Duodenal mucosa (tissue), 2 donors: ENCODE results near the gene DENND1A.

Experiments used
- H3K27ac ChIP-seq: one replicate; pipeline ENCODE4 v1.7.0; 2013; ENCODE audit warnings: low read depth, low read length
- H3K27me3 ChIP-seq, 2 donors: one replicate each; pipeline ENCODE4 v1.7.0; 2013; ENCODE audit warnings: low read length in 2 of 2, control low read depth in 1 of 2; ENCODE audit not compliant: insufficient read depth in 2 of 2, control insufficient read depth in 1 of 2
- H3K36me3 ChIP-seq, 2 donors: one replicate each; pipeline ENCODE4 v1.7.0; 2013; ENCODE audit warnings: low read length in 2 of 2, control low read depth in 1 of 2; ENCODE audit not compliant: insufficient read depth in 2 of 2, control insufficient read depth in 1 of 2
- H3K4me1 ChIP-seq, 2 donors: one replicate each; pipeline ENCODE4 v1.7.0; 2013; ENCODE audit warnings: low read length in 2 of 2, control low read depth in 1 of 2; ENCODE audit not compliant: insufficient read depth in 2 of 2, control insufficient read depth in 1 of 2
- H3K4me3 ChIP-seq, 2 donors: one replicate each; pipeline ENCODE4 v1.7.0; 2013; ENCODE audit warnings: low read length in 2 of 2, low read depth in 1 of 2
- H3K9ac ChIP-seq, 2 donors: one replicate each; pipeline ENCODE4 v1.7.0; 2013; ENCODE audit warnings: low read length in 2 of 2, low read depth in 1 of 2
- H3K9me3 ChIP-seq, 2 donors: one replicate each; pipeline ENCODE4 v1.7.0; 2013; ENCODE audit warnings: low read length in 2 of 2, control low read depth in 1 of 2; ENCODE audit not compliant: control insufficient read depth in 1 of 2

The DENND1A gene

DNA sequence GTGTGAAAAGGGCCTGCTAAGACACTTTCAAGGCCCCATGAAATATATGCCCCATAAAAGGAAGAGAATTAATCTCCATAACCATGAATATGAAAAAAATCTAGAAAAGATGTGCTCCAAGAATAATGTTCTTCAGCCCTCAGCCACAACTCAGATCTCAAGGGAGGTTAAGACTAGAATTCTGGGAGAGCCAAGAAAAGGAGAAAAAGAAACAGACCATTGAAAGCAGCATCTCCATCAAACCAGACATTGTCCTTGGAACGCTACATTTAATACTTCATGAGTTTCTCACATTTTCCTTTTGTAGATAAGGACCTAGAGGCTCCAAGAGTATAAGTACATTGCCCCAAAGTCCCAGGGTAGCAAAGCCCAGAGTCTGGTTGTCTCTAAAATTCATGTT is 270.6 kb downstream of the DENND1A start:
- no peaks in the 10 kb centered on the region for H3K27me3 ChIP-seq
- H3K27ac ChIP-seq: no peak overlapping the region
- peaks cover 0 to 4% of the 10 kb centered on the region in 2 donors for H3K9me3 ChIP-seq
- no peak overlapping the region for H3K9ac ChIP-seq
- H3K4me1 ChIP-seq: no peaks in the 10 kb centered on the region
- no peaks in the 10 kb centered on the region for H3K36me3 ChIP-seq
- no peak overlapping the region for H3K4me3 ChIP-seq

- H3K4me1 ChIP-seq: no peaks in the 10 kb centered on the region
- no peak overlapping the region for H3K9ac ChIP-seq
- no peak overlapping the region for H3K27ac ChIP-seq
- no peaks in the 10 kb centered on the region for H3K27me3 ChIP-seq
- peaks cover 0 to 4% of the 10 kb centered on the region in 2 donors for H3K9me3 ChIP-seq
- H3K36me3 ChIP-seq: no peaks in the 10 kb centered on the region
- no peak overlapping the region for H3K4me3 ChIP-seq
These were observed 271.1 kb downstream of the DENND1A start for GRCh38 chr9:123658792-123659191.

GRCh38 chr9:123657941-123658340 is 272.0 kb downstream of the DENND1A start:
- Histone ChIP-seq H3K4me1 (peaks cover 0 to 5% of the 10 kb centered on the region in 2 donors), H3K9ac (no peak overlapping the region), H3K36me3 (no peaks in the 10 kb centered on the region), H3K27me3 (no peaks in the 10 kb centered on the region), H3K9me3 (peaks cover 0 to 4% of the 10 kb centered on the region in 2 donors), H3K4me3 (no peak overlapping the region), H3K27ac (no peak overlapping the region)

- H3K27ac ChIP-seq: no peak overlapping the region
- peaks cover 0 to 4% of the 10 kb centered on the region in 2 donors for H3K9me3 ChIP-seq
- H3K27me3 ChIP-seq: no peaks in the 10 kb centered on the region
- H3K4me3 ChIP-seq: no peak overlapping the region
- H3K9ac ChIP-seq: no peak overlapping the region
- H3K36me3 ChIP-seq: no peaks in the 10 kb centered on the region
- peaks cover 0 to 7% of the 10 kb centered on the region in 2 donors for H3K4me1 ChIP-seq
These were observed 272.8 kb downstream of the DENND1A start for GRCh38 chr9:123657099-123657498.

- no peak overlapping the region for H3K9ac ChIP-seq
These were observed 273.4 kb downstream of the DENND1A start for GRCh38 chr9:123656565-123656964.

DNA sequence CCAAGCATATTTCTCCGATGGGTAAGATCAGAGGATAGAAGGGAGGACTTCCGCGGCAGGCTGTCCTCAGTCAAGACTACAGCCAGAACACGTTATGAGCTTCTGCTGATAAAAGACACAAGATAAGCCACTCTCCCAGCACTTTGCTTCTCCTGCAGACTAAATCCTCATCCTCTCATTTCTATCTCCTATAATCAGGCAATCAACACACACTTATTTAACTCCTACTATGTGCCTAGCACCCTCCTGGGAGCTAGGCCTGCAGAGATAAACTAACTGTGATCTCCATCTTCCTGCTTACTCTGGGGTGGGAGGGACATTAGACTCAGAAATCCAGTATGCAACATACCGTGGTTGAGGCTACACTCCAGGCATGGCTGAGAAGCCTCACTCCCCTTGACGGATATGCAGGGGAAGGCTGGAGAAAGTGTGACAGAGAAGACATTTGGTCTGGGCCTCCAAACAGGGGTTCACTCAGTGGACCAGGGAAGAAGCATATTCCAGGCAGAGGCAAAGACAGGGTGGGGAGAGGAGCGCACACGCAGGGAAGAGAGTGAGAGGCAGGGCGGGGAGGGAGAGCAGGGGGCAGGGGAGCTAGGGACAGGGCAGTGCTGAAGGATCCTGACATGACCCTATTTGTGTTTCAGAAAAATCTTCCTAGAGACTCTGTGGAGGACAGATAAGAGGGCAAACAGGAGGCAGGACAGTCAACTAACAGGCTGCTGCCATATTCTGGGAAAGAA is 274.1 kb downstream of the DENND1A start:
- H3K4me1 ChIP-seq: peaks cover 0 to 7% of the 10 kb centered on the region in 2 donors
- no peak overlapping the region for H3K9ac ChIP-seq
- H3K36me3 ChIP-seq: no peaks in the 10 kb centered on the region
- no peak overlapping the region for H3K4me3 ChIP-seq
- H3K9me3 ChIP-seq: no peaks in the 10 kb centered on the region
- no peak overlapping the region for H3K27ac ChIP-seq
- H3K27me3 ChIP-seq: no peaks in the 10 kb centered on the region

More at GRCh38 chr9:123656565-123656964, 273.4 kb downstream of the DENND1A start:
- H3K4me1 ChIP-seq: peaks cover 0 to 7% of the 10 kb centered on the region in 2 donors
- no peaks in the 10 kb centered on the region for H3K9me3 ChIP-seq
- no peaks in the 10 kb centered on the region for H3K27me3 ChIP-seq
- H3K27ac ChIP-seq: no peak overlapping the region
- no peaks in the 10 kb centered on the region for H3K36me3 ChIP-seq
- no peak overlapping the region for H3K4me3 ChIP-seq

DNA sequence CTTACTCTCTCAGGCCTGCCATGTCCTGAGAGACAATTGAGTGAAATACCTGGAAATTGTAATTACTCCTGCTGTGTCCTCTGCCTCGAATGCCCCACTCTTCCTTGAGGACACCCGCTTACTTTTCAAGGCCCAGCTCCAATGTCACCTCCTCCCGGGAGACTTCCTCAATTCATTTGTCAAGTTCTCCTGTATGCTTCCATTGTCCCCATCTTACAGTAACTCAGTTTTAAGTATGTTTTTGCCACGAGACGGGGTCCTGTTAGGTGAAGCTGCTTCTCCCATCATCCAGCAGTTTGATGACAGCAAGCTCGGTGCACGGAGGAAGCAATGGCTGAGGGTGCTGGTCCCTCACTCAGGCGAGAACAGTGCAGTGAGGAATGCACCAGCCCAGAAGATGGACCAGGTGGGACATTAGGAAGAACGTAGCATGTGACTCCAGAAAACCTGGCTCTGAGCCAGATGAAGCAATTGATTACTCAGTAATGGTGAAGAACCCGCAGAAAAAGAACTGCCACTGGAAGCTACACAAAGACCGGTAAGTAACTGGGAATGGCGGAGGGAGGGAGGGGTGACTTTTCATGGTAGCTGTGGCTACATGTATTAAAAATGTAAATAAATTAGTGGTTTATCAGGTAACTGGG is 274.8 kb downstream of the DENND1A start:
- no peak overlapping the region for H3K9ac ChIP-seq

GRCh38 chr9:123654218-123654993 is 275.5 kb downstream of the DENND1A start:
- H3K27ac ChIP-seq: no peak overlapping the region
- H3K4me3 ChIP-seq: no peak overlapping the region
- peaks cover 0 to 7% of the 10 kb centered on the region in 2 donors for H3K4me1 ChIP-seq
- no peak overlapping the region for H3K9ac ChIP-seq
- H3K27me3 ChIP-seq: no peaks in the 10 kb centered on the region
- H3K36me3 ChIP-seq: no peaks in the 10 kb centered on the region
- H3K9me3 ChIP-seq: no peaks in the 10 kb centered on the region

More for the DNA sequence above, 274.8 kb downstream of the DENND1A start:
- no peaks in the 10 kb centered on the region for H3K27me3 ChIP-seq
- peaks cover 0 to 7% of the 10 kb centered on the region in 2 donors for H3K4me1 ChIP-seq
- H3K9me3 ChIP-seq: no peaks in the 10 kb centered on the region
- H3K36me3 ChIP-seq: no peaks in the 10 kb centered on the region
- H3K4me3 ChIP-seq: no peak overlapping the region
- no peak overlapping the region for H3K27ac ChIP-seq

DNA sequence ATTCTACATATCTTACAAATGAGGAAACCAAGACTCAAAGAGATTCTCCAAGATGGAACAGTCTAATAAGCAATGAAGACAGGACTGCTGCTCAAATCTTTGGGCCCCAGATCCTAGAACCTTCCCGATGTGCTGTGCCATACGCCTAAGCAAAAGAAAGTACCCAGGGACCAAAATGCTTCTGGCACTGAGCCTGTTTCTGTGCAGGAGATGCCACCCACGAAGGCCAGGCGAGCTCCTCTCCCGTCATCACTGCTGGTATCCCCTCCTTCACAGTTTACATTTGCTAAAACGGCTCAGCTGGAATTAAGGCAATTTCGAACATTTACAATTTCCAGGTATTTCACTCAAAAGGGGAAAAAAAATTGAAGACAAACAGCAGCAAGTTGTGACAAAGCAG is 277.5 kb downstream of the DENND1A start:
- Histone ChIP-seq H3K9ac (no peak overlapping the region), H3K4me3 (no peak overlapping the region), H3K27ac (no peak overlapping the region), H3K36me3 (no peaks in the 10 kb centered on the region), H3K4me1 (peaks cover 0 to 7% of the 10 kb centered on the region in 2 donors), H3K9me3 (no peaks in the 10 kb centered on the region), H3K27me3 (no peaks in the 10 kb centered on the region)

GRCh38 chr9:123651871-123652270 is 278.1 kb downstream of the DENND1A start:
- H3K4me1 ChIP-seq: peaks cover 0 to 7% of the 10 kb centered on the region in 2 donors
- no peak overlapping the region for H3K4me3 ChIP-seq
- no peak overlapping the region for H3K9ac ChIP-seq
- no peak overlapping the region for H3K27ac ChIP-seq
- H3K36me3 ChIP-seq: no peaks in the 10 kb centered on the region
- no peaks in the 10 kb centered on the region for H3K9me3 ChIP-seq
- H3K27me3 ChIP-seq: no peaks in the 10 kb centered on the region
